ENCODE results near the gene CFAP100.

Gene CFAP100

GRCh38 chr3:126360046-126360713 is 34.5 kb upstream of the CFAP100 start:
- Histone ChIP-seq H2AFZ (ENCODE audit: low read depth) (no peak overlapping the region), H3K9ac (no peak overlapping the region), H4K20me1 (ENCODE audit: insufficient read depth) (no peaks in the 10 kb centered on the region), H3K4me2 (no peak overlapping the region), H3K79me2 (ENCODE audit: insufficient read depth, low read depth) (no peaks in the 10 kb centered on the region), H3K27ac (no peak overlapping the region), H3K4me1 (ENCODE audit: low read depth, poor library complexity, severe bottlenecking) (no peaks in the 10 kb centered on the region), H3K36me3 (ENCODE audit: insufficient read depth) (no peaks in the 10 kb centered on the region), H3K4me3 (IDR thresholded peaks at IDR 0.05; ENCODE audit: insufficient read depth, low read depth, low read length) (no peak overlapping the region), H3K27me3 (ENCODE audit: insufficient read depth, low read depth) (peaks cover 30% of the 10 kb centered on the region)
- TF ChIP-seq CTCF (conservative IDR thresholded peaks at IDR 0.05; ENCODE audit: low read depth, low read length), result no peak

- Histone ChIP-seq H3K79me2 (ENCODE audit: insufficient read depth, low read depth) (no peaks in the 10 kb centered on the region), H3K27me3 (ENCODE audit: insufficient read depth, low read depth) (peaks cover 25% of the 10 kb centered on the region), H3K9ac (no peak overlapping the region), H3K27ac (no peak overlapping the region), H3K4me2 (no peak overlapping the region), H2AFZ (ENCODE audit: low read depth) (no peak overlapping the region), H3K4me3 (IDR thresholded peaks at IDR 0.05; ENCODE audit: insufficient read depth, low read depth, low read length) (no peak overlapping the region), H3K36me3 (ENCODE audit: insufficient read depth) (no peaks in the 10 kb centered on the region), H4K20me1 (ENCODE audit: insufficient read depth) (no peaks in the 10 kb centered on the region), H3K4me1 (ENCODE audit: low read depth, poor library complexity, severe bottlenecking) (no peaks in the 10 kb centered on the region)
- TF ChIP-seq CTCF (conservative IDR thresholded peaks at IDR 0.05; ENCODE audit: low read depth, low read length), result no peak
Measured at GRCh38 chr3:126360714-126361060, 34.0 kb upstream of the CFAP100 start.

- Histone ChIP-seq H3K9ac (no peak overlapping the region), H2AFZ (ENCODE audit: low read depth) (no peak overlapping the region), H3K27ac (no peak overlapping the region), H3K4me2 (no peak overlapping the region), H3K4me3 (IDR thresholded peaks at IDR 0.05; ENCODE audit: insufficient read depth, low read depth, low read length) (no peak overlapping the region), H3K27me3 (ENCODE audit: insufficient read depth, low read depth) (peaks cover 19% of the 10 kb centered on the region), H3K36me3 (ENCODE audit: insufficient read depth) (no peaks in the 10 kb centered on the region), H3K79me2 (ENCODE audit: insufficient read depth, low read depth) (no peaks in the 10 kb centered on the region), H4K20me1 (ENCODE audit: insufficient read depth) (no peaks in the 10 kb centered on the region), H3K4me1 (ENCODE audit: low read depth, poor library complexity, severe bottlenecking) (no peaks in the 10 kb centered on the region)
- no peak for TF ChIP-seq CTCF (conservative IDR thresholded peaks at IDR 0.05; ENCODE audit: low read depth, low read length)
Measured at GRCh38 chr3:126361211-126361610, 33.5 kb upstream of the CFAP100 start.

- Histone ChIP-seq H3K79me2 (ENCODE audit: insufficient read depth, low read depth) (no peaks in the 10 kb centered on the region), H4K20me1 (ENCODE audit: insufficient read depth) (no peaks in the 10 kb centered on the region), H3K27ac (no peak overlapping the region), H3K27me3 (ENCODE audit: insufficient read depth, low read depth) (peaks cover 4% of the 10 kb centered on the region; the same call in 1 of the 2 replicates), H3K4me2 (no peak overlapping the region), H2AFZ (ENCODE audit: low read depth) (no peak overlapping the region), H3K36me3 (ENCODE audit: insufficient read depth) (no peaks in the 10 kb centered on the region), H3K4me1 (ENCODE audit: low read depth, poor library complexity, severe bottlenecking) (no peaks in the 10 kb centered on the region), H3K4me3 (IDR thresholded peaks at IDR 0.05; ENCODE audit: insufficient read depth, low read depth, low read length) (no peak overlapping the region), H3K9ac (no peak overlapping the region)
- TF ChIP-seq CTCF (conservative IDR thresholded peaks at IDR 0.05; ENCODE audit: low read depth, low read length), result no peak
Measured at GRCh38 chr3:126364130-126364695, 30.5 kb upstream of the CFAP100 start.
